ENCODE measurements around the gene TSEN34.

DNA sequence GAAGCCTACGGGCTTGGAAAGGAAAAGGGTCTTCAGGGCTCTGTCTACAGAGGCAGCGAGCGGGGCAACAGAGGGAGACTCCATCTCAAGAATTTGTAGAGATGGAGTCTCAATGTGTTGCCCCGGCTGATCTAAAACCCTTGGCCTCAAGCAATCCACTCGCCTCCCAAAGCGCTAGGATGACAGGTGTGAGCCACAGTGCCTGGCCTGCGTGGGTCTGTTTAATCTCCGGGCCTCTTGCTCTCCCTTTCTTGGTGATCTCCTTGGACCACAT is 17.6 kb downstream of the TSEN34 start:
- TF ChIP-seq, protein P1, sequence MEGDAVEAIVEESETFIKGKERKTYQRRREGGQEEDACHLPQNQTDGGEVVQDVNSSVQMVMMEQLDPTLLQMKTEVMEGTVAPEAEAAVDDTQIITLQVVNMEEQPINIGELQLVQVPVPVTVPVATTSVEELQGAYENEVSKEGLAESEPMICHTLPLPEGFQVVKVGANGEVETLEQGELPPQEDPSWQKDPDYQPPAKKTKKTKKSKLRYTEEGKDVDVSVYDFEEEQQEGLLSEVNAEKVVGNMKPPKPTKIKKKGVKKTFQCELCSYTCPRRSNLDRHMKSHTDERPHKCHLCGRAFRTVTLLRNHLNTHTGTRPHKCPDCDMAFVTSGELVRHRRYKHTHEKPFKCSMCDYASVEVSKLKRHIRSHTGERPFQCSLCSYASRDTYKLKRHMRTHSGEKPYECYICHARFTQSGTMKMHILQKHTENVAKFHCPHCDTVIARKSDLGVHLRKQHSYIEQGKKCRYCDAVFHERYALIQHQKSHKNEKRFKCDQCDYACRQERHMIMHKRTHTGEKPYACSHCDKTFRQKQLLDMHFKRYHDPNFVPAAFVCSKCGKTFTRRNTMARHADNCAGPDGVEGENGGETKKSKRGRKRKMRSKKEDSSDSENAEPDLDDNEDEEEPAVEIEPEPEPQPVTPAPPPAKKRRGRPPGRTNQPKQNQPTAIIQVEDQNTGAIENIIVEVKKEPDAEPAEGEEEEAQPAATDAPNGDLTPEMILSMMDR (conservative IDR thresholded peaks at IDR 0.05; ENCODE audit: low read depth, low read length) = no peak
- TF ChIP-seq EZH2 (IDR thresholded peaks at IDR 0.05; ENCODE audit: low read length, unreplicated experiment) = no peak
- no peak for TF ChIP-seq EZH2phosphoT487 (IDR thresholded peaks at IDR 0.05; ENCODE audit: borderline replicate concordance, low read length)
